ENCODE results near the gene PIK3R6. TPM values are rescaled to one million over a fixed set of nuclear protein-coding genes. Genes with fewer than 3 reads are reported as not detected.

PIK3R6 gene
- total and polyA plus RNA-seq, 2 of the 13 experiments (the other 11 are each of a cell fraction or from before 2014, with no cell fraction given): not detected

DNA sequence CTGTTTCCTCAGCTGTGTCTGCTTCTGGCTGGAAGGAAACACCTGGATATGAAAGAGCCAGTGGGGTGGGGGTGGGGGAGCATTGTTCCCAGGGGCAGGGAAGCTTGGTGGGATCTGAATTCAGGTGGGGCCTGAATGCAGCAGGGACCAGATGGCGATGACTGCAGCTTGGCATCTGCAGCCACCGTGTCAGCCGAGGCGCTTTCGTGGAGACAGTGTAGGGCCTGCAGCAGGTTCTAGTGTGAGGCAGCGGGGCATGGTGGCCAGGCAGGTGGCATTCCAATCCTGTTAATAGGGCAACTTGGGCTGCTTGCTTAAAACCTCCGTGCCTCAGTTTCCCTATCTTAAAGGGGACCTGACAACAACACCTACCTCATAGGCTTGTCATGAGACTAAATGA is 1.7 kb downstream of the PIK3R6 start (continued):
- TF ChIP-seq SMARCE1 (IDR thresholded peaks at IDR 0.05; ENCODE audit: borderline replicate concordance): no peak
- TF ChIP-seq, protein P1, sequence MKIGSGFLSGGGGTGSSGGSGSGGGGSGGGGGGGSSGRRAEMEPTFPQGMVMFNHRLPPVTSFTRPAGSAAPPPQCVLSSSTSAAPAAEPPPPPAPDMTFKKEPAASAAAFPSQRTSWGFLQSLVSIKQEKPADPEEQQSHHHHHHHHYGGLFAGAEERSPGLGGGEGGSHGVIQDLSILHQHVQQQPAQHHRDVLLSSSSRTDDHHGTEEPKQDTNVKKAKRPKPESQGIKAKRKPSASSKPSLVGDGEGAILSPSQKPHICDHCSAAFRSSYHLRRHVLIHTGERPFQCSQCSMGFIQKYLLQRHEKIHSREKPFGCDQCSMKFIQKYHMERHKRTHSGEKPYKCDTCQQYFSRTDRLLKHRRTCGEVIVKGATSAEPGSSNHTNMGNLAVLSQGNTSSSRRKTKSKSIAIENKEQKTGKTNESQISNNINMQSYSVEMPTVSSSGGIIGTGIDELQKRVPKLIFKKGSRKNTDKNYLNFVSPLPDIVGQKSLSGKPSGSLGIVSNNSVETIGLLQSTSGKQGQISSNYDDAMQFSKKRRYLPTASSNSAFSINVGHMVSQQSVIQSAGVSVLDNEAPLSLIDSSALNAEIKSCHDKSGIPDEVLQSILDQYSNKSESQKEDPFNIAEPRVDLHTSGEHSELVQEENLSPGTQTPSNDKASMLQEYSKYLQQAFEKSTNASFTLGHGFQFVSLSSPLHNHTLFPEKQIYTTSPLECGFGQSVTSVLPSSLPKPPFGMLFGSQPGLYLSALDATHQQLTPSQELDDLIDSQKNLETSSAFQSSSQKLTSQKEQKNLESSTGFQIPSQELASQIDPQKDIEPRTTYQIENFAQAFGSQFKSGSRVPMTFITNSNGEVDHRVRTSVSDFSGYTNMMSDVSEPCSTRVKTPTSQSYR (CRISPR knock-in tag; IDR thresholded peaks at IDR 0.05; ENCODE audit: borderline replicate concordance): no peak
- no peak for TF ChIP-seq ZNF484 (CRISPR knock-in tag; IDR thresholded peaks at IDR 0.05; ENCODE audit: borderline replicate concordance, low read depth)

DNA sequence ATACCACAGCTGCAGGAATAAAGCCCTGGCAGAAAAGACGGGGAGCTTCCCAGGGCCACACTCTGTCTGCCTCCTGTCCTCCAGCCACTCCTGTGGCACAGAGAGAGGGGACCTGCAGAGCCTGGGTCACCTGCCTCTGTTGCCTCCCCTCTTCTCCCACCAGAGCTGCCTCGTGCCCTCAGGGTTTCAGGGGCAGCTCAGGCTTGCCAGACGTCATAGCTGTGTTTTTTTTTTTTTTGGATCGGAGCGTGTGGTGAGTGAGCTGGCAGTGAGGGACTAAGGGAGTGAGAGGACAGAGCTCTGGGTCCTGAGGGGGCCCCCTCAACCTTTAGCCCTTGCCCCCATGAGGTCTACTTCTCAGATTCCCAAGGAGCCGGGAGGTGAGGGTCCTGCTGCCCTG is 2.1 kb downstream of the PIK3R6 start:
- ATAC-seq: no peak
- Histone ChIP-seq H3K79me2 (ENCODE audit: insufficient read depth, low read length) (no peaks in the 10 kb centered on the region), H3K27me3 (ENCODE audit: control insufficient read depth in 1 of 2, insufficient read depth in 2 of 2, low read length in 2 of 2) (peaks cover 6 to 39% of the 10 kb centered on the region in 2 experiments; a peak in 4 of 5 replicates), H4K20me1 (ENCODE audit: insufficient read depth, low read length) (no peaks in the 10 kb centered on the region), H3K4me2 (ENCODE audit: low read depth, low read length) (no peak overlapping the region), H3K36me3 (replicated peaks in 1 of 2; ENCODE audit: control insufficient read depth in 1 of 2, insufficient read depth in 2 of 2, low read length in 2 of 2) (no peaks in the 10 kb centered on the region), H3K4me3 (replicated peaks in 1 of 3; ENCODE audit: insufficient read depth in 1 of 3, low read depth in 2 of 3, low read length in 3 of 3) (no peak overlapping the region), H3K9me3 (ENCODE audit: low read length) (no peaks in the 10 kb centered on the region), H3K27ac (ENCODE audit: extremely low read length, insufficient read depth, low read length) (no peak overlapping the region), H3K9ac (ENCODE audit: insufficient read depth, low read depth, low read length) (no peak overlapping the region), H2AFZ (ENCODE audit: low read length) (no peak overlapping the region), H3K4me1 (ENCODE audit: insufficient read depth, low read length) (no peaks in the 10 kb centered on the region)
- BruUV-seq (replicated peaks): no TSS peak
- no peak for TF ChIP-seq RFXAP (CRISPR knock-in tag; IDR thresholded peaks at IDR 0.05; ENCODE audit: borderline replicate concordance)
- TF ChIP-seq ZNF296 (CRISPR knock-in tag; conservative IDR thresholded peaks at IDR 0.05): no peak
- TF ChIP-seq, protein P2, sequence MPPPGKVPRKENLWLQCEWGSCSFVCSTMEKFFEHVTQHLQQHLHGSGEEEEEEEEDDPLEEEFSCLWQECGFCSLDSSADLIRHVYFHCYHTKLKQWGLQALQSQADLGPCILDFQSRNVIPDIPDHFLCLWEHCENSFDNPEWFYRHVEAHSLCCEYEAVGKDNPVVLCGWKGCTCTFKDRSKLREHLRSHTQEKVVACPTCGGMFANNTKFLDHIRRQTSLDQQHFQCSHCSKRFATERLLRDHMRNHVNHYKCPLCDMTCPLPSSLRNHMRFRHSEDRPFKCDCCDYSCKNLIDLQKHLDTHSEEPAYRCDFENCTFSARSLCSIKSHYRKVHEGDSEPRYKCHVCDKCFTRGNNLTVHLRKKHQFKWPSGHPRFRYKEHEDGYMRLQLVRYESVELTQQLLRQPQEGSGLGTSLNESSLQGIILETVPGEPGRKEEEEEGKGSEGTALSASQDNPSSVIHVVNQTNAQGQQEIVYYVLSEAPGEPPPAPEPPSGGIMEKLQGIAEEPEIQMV (CRISPR knock-in tag; IDR thresholded peaks at IDR 0.05; ENCODE audit: low read depth): no peak
- TF ChIP-seq, protein P3, sequence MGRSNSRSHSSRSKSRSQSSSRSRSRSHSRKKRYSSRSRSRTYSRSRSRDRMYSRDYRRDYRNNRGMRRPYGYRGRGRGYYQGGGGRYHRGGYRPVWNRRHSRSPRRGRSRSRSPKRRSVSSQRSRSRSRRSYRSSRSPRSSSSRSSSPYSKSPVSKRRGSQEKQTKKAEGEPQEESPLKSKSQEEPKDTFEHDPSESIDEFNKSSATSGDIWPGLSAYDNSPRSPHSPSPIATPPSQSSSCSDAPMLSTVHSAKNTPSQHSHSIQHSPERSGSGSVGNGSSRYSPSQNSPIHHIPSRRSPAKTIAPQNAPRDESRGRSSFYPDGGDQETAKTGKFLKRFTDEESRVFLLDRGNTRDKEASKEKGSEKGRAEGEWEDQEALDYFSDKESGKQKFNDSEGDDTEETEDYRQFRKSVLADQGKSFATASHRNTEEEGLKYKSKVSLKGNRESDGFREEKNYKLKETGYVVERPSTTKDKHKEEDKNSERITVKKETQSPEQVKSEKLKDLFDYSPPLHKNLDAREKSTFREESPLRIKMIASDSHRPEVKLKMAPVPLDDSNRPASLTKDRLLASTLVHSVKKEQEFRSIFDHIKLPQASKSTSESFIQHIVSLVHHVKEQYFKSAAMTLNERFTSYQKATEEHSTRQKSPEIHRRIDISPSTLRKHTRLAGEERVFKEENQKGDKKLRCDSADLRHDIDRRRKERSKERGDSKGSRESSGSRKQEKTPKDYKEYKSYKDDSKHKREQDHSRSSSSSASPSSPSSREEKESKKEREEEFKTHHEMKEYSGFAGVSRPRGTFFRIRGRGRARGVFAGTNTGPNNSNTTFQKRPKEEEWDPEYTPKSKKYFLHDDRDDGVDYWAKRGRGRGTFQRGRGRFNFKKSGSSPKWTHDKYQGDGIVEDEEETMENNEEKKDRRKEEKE (IDR thresholded peaks at IDR 0.05): no peak
- intact Hi-C loops (cut with micrococcal nuclease; ENCODE audit: unreplicated experiment) (no loop called here), in situ Hi-C loops (cut with HindIII; ENCODE audit: extremely low pct_ligation_motif_present, low pct_unique_long_range_greater_than_20kb) (no loop called here)
- no peak for DNase-seq (ENCODE audit: low spot score)
- ChIA-PET POLR2A (no interaction called here), CTCF (ENCODE audit: low intra/inter-chr PET ratio, low total read pairs) (no interaction called here)
- 0% methylated on average over 1 of the region's 6 CpGs for WGBS (ENCODE audit: low lambda C conversion rate)
- no peak for FAIRE-seq

All from HepG2 (cell line).